Measurements from ENCODE around the gene LMO7. TPM values are rescaled to one million over a fixed set of nuclear protein-coding genes. Genes with fewer than 3 reads are reported as not detected.
"Not testable (repeated sequence)": the region's sequence is repeated elsewhere in the genome, so short reads cannot be mapped to it uniquely, and the experiment has no call there.

The LMO7 gene
- total RNA-seq, 1 donor from 2014 or later: 12.3 TPM

GRCh38 chr13:75788481-75788981 lies 152.4 kb downstream of the LMO7 start:
- DNase-seq (ENCODE audit: low read depth): no peak
- H3K4me3 ChIP-seq (ENCODE audit: low read depth, low read length): no peak overlapping the region
- TF ChIP-seq CTCF (IDR thresholded peaks at IDR 0.05; ENCODE audit: insufficient read depth, low read length, poor library complexity, severe bottlenecking): no peak

GRCh38 chr13:75789451-75790197 lies 153.5 kb downstream of the LMO7 start:
- Histone ChIP-seq H3K4me3 (ENCODE audit: low read depth, low read length) (no peak overlapping the region), H3K36me3 (ENCODE audit: control insufficient read depth, insufficient read depth, low read length) (no peaks in the 10 kb centered on the region), H3K27me3 (ENCODE audit: control insufficient read depth, insufficient read depth, low read length) (no peaks in the 10 kb centered on the region)
- DNase-seq (ENCODE audit: low read depth): no peak
- no peak for TF ChIP-seq CTCF (IDR thresholded peaks at IDR 0.05; ENCODE audit: insufficient read depth, low read length, poor library complexity, severe bottlenecking)

More at GRCh38 chr13:75788481-75788981, 152.4 kb downstream of the LMO7 start:
- no peaks in the 10 kb centered on the region for H3K36me3 ChIP-seq (ENCODE audit: control insufficient read depth, insufficient read depth, low read length)
- no peaks in the 10 kb centered on the region for H3K27me3 ChIP-seq (ENCODE audit: control insufficient read depth, insufficient read depth, low read length)

GRCh38 chr13:75790198-75790970 lies 154.3 kb downstream of the LMO7 start:
- Histone ChIP-seq H3K36me3 (ENCODE audit: control insufficient read depth, insufficient read depth, low read length) (no peaks in the 10 kb centered on the region), H3K4me3 (ENCODE audit: low read depth, low read length) (no peak overlapping the region), H3K27me3 (ENCODE audit: control insufficient read depth, insufficient read depth, low read length) (no peaks in the 10 kb centered on the region)
- no peak for TF ChIP-seq CTCF (IDR thresholded peaks at IDR 0.05; ENCODE audit: insufficient read depth, low read length, poor library complexity, severe bottlenecking)
- DNase-seq (ENCODE audit: low read depth): no peak

- H3K36me3 ChIP-seq (ENCODE audit: control insufficient read depth, insufficient read depth, low read length): no peaks in the 10 kb centered on the region
- H3K4me3 ChIP-seq (ENCODE audit: low read depth, low read length): no peak overlapping the region
- no peak for TF ChIP-seq CTCF (IDR thresholded peaks at IDR 0.05; ENCODE audit: insufficient read depth, low read length, poor library complexity, severe bottlenecking)
- no peaks in the 10 kb centered on the region for H3K27me3 ChIP-seq (ENCODE audit: control insufficient read depth, insufficient read depth, low read length)
- DNase-seq (ENCODE audit: low read depth): peak; percentile 32
These were observed 156.5 kb downstream of the LMO7 start for GRCh38 chr13:75792526-75793187.

GRCh38 chr13:75793188-75793567 lies 157.0 kb downstream of the LMO7 start:
- not testable (repeated sequence) for H3K27me3 ChIP-seq (ENCODE audit: control insufficient read depth, insufficient read depth, low read length); H3K36me3 ChIP-seq (ENCODE audit: control insufficient read depth, insufficient read depth, low read length); H3K4me3 ChIP-seq (ENCODE audit: low read depth, low read length); DNase-seq (ENCODE audit: low read depth)

GRCh38 chr13:75794663-75795062 lies 158.5 kb downstream of the LMO7 start:
- Histone ChIP-seq H3K36me3 (ENCODE audit: control insufficient read depth, insufficient read depth, low read length) (no peaks in the 10 kb centered on the region), H3K27me3 (ENCODE audit: control insufficient read depth, insufficient read depth, low read length) (no peaks in the 10 kb centered on the region), H3K4me3 (ENCODE audit: low read depth, low read length) (no peak overlapping the region)
- TF ChIP-seq CTCF (IDR thresholded peaks at IDR 0.05; ENCODE audit: insufficient read depth, low read length, poor library complexity, severe bottlenecking): no peak
- no peak for DNase-seq (ENCODE audit: low read depth)

Measured in kidney epithelial cell (primary cell).